K562 (cell line): ENCODE data around the gene SOX12. TPM values are rescaled to one million over a fixed set of nuclear protein-coding genes. Genes with fewer than 3 reads are reported as not detected.

Source experiments
- GATAD2B ChIP-seq: fragments of 450-650 bp; IDR thresholded peaks from 2 replicates; pipeline ENCODE4 v1.6.1; 2017; ENCODE audit warnings: mild to moderate bottlenecking, borderline replicate concordance
- HMGN3 ChIP-seq: IDR thresholded peaks from 2 replicates; pipeline ENCODE4 v1.6.1; 2011; ENCODE audit warnings: borderline replicate concordance, low read depth, mild to moderate bottlenecking, mixed read lengths, low read length; ENCODE audit not compliant: insufficient read length; ENCODE audit errors: extremely low read depth
- KDM5B ChIP-seq: fragments of 200-600 bp; sonication (generic); IDR thresholded peaks from 2 replicates; pipeline ENCODE4 v1.6.1; 2012; ENCODE audit warnings: low read depth, mild to moderate bottlenecking, moderate library complexity, low read length, control low read depth, inconsistent platforms; ENCODE audit not compliant: insufficient replicate concordance
- NCOA4 ChIP-seq: fragments of 450-650 bp; IDR thresholded peaks from 2 replicates; pipeline ENCODE4 v1.6.1; 2018; ENCODE audit warnings: mild to moderate bottlenecking; ENCODE audit not compliant: partially characterized antibody
- NONO ChIP-seq, 2 experiments: fragments of 200-400 bp in 1 of 2; fragments of 450-650 bp in 1 of 2; formaldehyde crosslinking in 1 of 2; IDR thresholded peaks; 2 replicates each; pipeline ENCODE4 v1.6.1; 2017; ENCODE audit warnings: low read depth in 2 of 2, mild to moderate bottlenecking in 2 of 2, moderate library complexity in 2 of 2, low read length in 1 of 2
- RBM25 ChIP-seq: fragments of 200-400 bp; formaldehyde crosslinking; IDR thresholded peaks from 2 replicates; pipeline ENCODE4 v1.6.1; 2018; ENCODE audit warnings: low read length, low read depth, moderate library complexity; ENCODE audit not compliant: severe bottlenecking
- RHOXF2B ChIP-seq: fragments of 250-450 bp; sonication (Bioruptor Pico); conservative IDR thresholded peaks from 2 replicates; pipeline ENCODE4 v1.5.1; 2021
- SIN3A ChIP-seq, 2 experiments: fragments of 150-350 bp in 1 of 2; IDR thresholded peaks; 2 replicates each; pipeline ENCODE4 v1.6.1; 2011 to 2016; ENCODE audit warnings: borderline replicate concordance in 2 of 2, low read depth in 2 of 2, low read length in 2 of 2, mild to moderate bottlenecking in 2 of 2, moderate library complexity in 2 of 2; ENCODE audit not compliant: control insufficient read depth in 1 of 2
- ZNF133 ChIP-seq: fragments of 250-450 bp; sonication (Bioruptor Pico); IDR thresholded peaks from 2 replicates; pipeline ENCODE4 v1.4.0; 2020; ENCODE audit warnings: mild to moderate bottlenecking
- ZNF165 ChIP-seq: fragments of 250-450 bp; sonication (Bioruptor Pico); IDR thresholded peaks from 2 replicates; pipeline ENCODE4 v1.4.0; 2020; ENCODE audit warnings: borderline replicate concordance
- ZNF175 ChIP-seq: fragments of 200-800 bp; sonication (Bioruptor generic); IDR thresholded peaks from 2 replicates; pipeline ENCODE4 v1.6.1; 2016; ENCODE audit warnings: low read depth, mild to moderate bottlenecking, missing genetic modification characterization, missing compliant biosample characterization
- ZNF324 ChIP-seq: fragments of 250-450 bp; sonication (Bioruptor Pico); IDR thresholded peaks from 2 replicates; pipeline ENCODE4 v1.4.0; 2020; ENCODE audit warnings: mild to moderate bottlenecking
- ZNF41 ChIP-seq: fragments of 250-450 bp; sonication (Bioruptor Pico); conservative IDR thresholded peaks from 2 replicates; pipeline ENCODE4 v1.4.0; 2020; ENCODE audit warnings: mild to moderate bottlenecking
- ZNF79 ChIP-seq: fragments of 250-450 bp; sonication (Bioruptor Pico); IDR thresholded peaks from 2 replicates; pipeline ENCODE4 v1.4.0; 2020; ENCODE audit warnings: low read depth, mild to moderate bottlenecking, moderate library complexity
- polyA plus RNA-seq, 8 experiments: library from polyadenylated mRNA; depleted of rRNA in 4 of 8; stranded (reverse) in 5 of 8; unstranded in 3 of 8; fragments of >200 nt; fragmentation: Nextera tagmentation in 2 of 8; fragmentation: Illumina TruSeq in 1 of 8; extraction: Ambion mirVana in 2 of 8; extraction: Trizol in 1 of 8; gene quantifications; 2 replicates each; pipeline versions ENCODE4 v1.2.1 to v1.2.3, GENCODE V29; 2011 to 2014; ENCODE audit warnings: inconsistent platforms in 1 of 8, missing spikeins in 1 of 8
- total RNA-seq, 7 experiments: library from RNA; depleted of rRNA in 6 of 7; stranded (reverse); fragments of >200 nt in 6 of 7; fragmentation: Illumina TruSeq in 2 of 7; extraction: Trizol in 2 of 7; gene quantifications; 2 replicates each; pipeline versions ENCODE4 v1.2.1 to v1.2.3, GENCODE V29; 2011 to 2021; ENCODE audit warnings: low replicate concordance in 1 of 7
- TF ChIP-seq, protein P1 (sequence below): fragments of 450-650 bp; formaldehyde crosslinking; IDR thresholded peaks from 2 replicates; pipeline ENCODE4 v1.4.0; 2022; ENCODE audit warnings: missing genetic modification characterization
- TF ChIP-seq, protein P2 (sequence below): fragments of 250-450 bp; sonication (Bioruptor Pico); IDR thresholded peaks from 2 replicates; pipeline ENCODE4 v1.4.0; 2020

SOX12 gene
- total and polyA plus RNA-seq, 9 of the 15 experiments (the other 6 are each of a cell fraction or from before 2014, with no cell fraction given), result 0.42 to 26.3 (median 2.6) TPM

DNA sequence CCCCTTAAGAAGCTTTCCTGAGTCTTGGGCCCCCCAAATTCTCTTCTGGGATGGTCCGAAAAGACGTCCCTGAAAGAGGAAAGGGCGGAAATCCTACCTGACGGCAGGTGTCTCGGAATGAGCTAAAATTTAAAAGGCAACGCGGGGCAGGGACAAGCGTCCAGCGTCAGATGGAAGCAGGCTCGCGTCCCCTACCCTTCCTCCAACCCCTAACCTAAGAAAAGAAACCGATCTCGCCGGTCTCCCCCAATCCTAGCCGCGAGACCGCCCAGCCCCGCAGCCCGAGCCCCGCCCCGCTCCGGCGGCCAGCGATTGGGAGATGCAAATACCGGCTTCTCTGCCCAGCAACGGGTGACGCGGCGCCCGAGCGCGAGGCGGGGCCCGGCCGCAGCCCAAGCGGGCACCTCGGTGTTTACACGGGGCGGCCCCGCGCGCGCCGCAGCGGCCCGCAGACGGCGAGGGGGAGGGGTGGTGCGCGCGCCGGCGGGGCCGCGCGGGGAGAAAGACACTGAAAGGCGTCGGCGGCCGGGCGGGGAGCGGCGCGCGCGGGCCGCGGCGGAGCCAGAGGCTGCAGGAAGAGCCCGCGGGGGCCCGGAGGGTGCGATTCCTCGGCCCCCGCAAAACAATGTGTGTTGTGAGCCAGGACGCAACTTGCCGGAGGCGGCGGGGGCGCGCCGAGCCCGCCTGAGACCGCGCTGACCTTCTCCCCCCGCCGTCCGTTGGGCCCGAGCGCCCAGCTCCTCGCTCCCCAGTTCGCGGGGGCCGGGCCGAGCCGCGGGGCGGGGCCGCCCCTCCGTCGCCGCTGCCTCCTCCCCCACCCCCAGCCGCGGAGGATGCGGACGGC lies at the start of gene SOX12 (continued):
- TF ChIP-seq HMGN3 (peak; percentile 24), GATAD2B (peak; percentile 80), ZNF324 (CRISPR knock-in tag) (no peak), ZNF133 (CRISPR knock-in tag) (no peak), ZNF175 (CRISPR knock-in tag) (peak; percentile 39; the same call in 1 of the 2 replicates), ZNF79 (no peak), ZNF41 (CRISPR knock-in tag) (no peak), ZNF165 (no peak), RBM25 (peak; percentile 10), NONO (IDR thresholded peaks at IDR 0.05; ENCODE audit: low read depth in 2 of 2, low read length in 1 of 2) (peak; percentile 52 to 73; a peak in 2 of 4 replicates), NCOA4 (no peak), SIN3A (IDR thresholded peaks at IDR 0.05; ENCODE audit: borderline replicate concordance in 2 of 2, control insufficient read depth in 1 of 2, low read depth in 2 of 2, low read length in 2 of 2) (peak in 1 of 2 experiments; percentile 16; a peak in 1 of 4 replicates), RHOXF2B (CRISPR knock-in tag) (no peak), KDM5B (peak; percentile 59)
- TF ChIP-seq, protein P1, sequence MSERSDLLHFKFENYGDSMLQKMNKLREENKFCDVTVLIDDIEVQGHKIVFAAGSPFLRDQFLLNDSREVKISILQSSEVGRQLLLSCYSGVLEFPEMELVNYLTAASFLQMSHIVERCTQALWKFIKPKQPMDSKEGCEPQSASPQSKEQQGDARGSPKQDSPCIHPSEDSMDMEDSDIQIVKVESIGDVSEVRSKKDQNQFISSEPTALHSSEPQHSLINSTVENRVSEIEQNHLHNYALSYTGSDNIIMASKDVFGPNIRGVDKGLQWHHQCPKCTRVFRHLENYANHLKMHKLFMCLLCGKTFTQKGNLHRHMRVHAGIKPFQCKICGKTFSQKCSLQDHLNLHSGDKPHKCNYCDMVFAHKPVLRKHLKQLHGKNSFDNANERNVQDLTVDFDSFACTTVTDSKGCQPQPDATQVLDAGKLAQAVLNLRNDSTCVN (CRISPR knock-in tag), result no peak
- TF ChIP-seq, protein P2, sequence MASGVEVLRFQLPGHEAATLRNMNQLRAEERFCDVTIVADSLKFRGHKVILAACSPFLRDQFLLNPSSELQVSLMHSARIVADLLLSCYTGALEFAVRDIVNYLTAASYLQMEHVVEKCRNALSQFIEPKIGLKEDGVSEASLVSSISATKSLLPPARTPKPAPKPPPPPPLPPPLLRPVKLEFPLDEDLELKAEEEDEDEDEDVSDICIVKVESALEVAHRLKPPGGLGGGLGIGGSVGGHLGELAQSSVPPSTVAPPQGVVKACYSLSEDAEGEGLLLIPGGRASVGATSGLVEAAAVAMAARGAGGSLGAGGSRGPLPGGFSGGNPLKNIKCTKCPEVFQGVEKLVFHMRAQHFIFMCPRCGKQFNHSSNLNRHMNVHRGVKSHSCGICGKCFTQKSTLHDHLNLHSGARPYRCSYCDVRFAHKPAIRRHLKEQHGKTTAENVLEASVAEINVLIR (CRISPR knock-in tag), result peak; percentile 80
- TF ChIP-seq, all 486 proteins: peak for 64
